Body of pancreas (tissue), 4 donors: ENCODE measurements around the gene DIAPH1. TPM values are rescaled to one million over a fixed set of nuclear protein-coding genes. Genes with fewer than 3 reads are reported as not detected.
"Not testable (repeated sequence)": the region's sequence is repeated elsewhere in the genome, so short reads cannot be mapped to it uniquely, and the experiment has no call there.

ENCODE experiments used
- ATAC-seq: fragments of 150-250 bp; one replicate; pipeline ENCODE4 v1.9.1; 2016
- DNase-seq, 4 donors: peaks; one replicate each; pipeline ENCODE4 v3.0.0-alpha.2; 2019
- H3K27ac ChIP-seq, 4 donors: fragments of 200-600 bp; sonication (generic); 1 replicate in 3 of 4; 2 replicates in 1 of 4; pipeline versions ENCODE4 v1.5.1 to v1.6.1; 2016 to 2019; ENCODE audit warnings: mild to moderate bottlenecking in 1 of 4, mixed read lengths in 1 of 4, moderate library complexity in 1 of 4
- H3K27me3 ChIP-seq, 2 donors: fragments of 200-600 bp; sonication (generic); one replicate each; pipeline ENCODE4 v1.6.0; 2016; ENCODE audit warnings: mild to moderate bottlenecking in 1 of 2
- H3K36me3 ChIP-seq, 2 donors: fragments of 200-600 bp; sonication (generic); replicated peaks in 1 of 2; 2 replicates each; pipeline ENCODE4 v1.5.1; 2016; ENCODE audit warnings: low read depth in 2 of 2; ENCODE audit not compliant: insufficient read depth in 1 of 2
- H3K4me1 ChIP-seq: fragments of 200-600 bp; sonication (generic); one replicate; pipeline ENCODE4 v1.6.0; 2016
- H3K4me3 ChIP-seq, 2 donors: fragments of 200-600 bp; sonication (generic); 1 replicate in 1 of 2; 2 replicates in 1 of 2; pipeline ENCODE4 v1.5.1; 2016 to 2019
- H3K9me3 ChIP-seq, 3 donors: fragments of 200-600 bp; sonication (generic); 1 replicate in 2 of 3; 2 replicates in 1 of 3; pipeline ENCODE4 v1.5.1; 2016
- CTCF ChIP-seq, 7 experiments: fragments of 450-650 bp in 4 of 7; fragments of 200-600 bp in 3 of 7; sonication (generic) in 3 of 7; IDR thresholded peaks; one replicate each; pipeline ENCODE4 v1.5.1; 2016 to 2019; ENCODE audit warnings: antibody characterized with exemption in 7 of 7
- POLR2A ChIP-seq, 3 donors: fragments of 450-650 bp; IDR thresholded peaks; one replicate each; pipeline ENCODE4 v1.6.1; 2016; ENCODE audit warnings: antibody characterized with exemption in 3 of 3, mild to moderate bottlenecking in 2 of 3
- WGBS, 2 donors: methylation state at CpG; one replicate each; pipeline ENCODE4 v1.1.5; 2017; 5-methylcytosine and 5-hydroxymethylcytosine counted together
- intact Hi-C: fragments of 100-400 bp; cut with DNase I; formaldehyde crosslinking; loops from one replicate; pipeline ENCODE4 v1.15.1; 2023
- total RNA-seq, 2 donors: library from RNA; depleted of rRNA; stranded (reverse); fragments of >200 nt; gene quantifications; one replicate each; pipeline ENCODE4 v1.1.0, GENCODE V29; 2016

DIAPH1 gene
- total RNA-seq, 2 donors from 2014 or later: 28.3 to 47.0 TPM

- DNase-seq (no peak), ATAC-seq (no peak)
- 1 to 3% methylated on average over 9 of the region's 9 CpGs for WGBS, 2 donors
- Histone ChIP-seq H3K4me3 (peak overlapping the region in 1 of 2 donors; percentile 60), H3K9me3 (no peaks in the 10 kb centered on the region), H3K27ac (peak overlapping the region; percentile 98 to 100 (median 98)), H3K36me3 (peaks cover 0 to 1% of the 10 kb centered on the region in 2 donors), H3K27me3 (no peaks in the 10 kb centered on the region), H3K4me1 (peaks cover 44% of the 10 kb centered on the region)
- intact Hi-C loops: no loop called here
- TF ChIP-seq POLR2A (IDR thresholded peaks at IDR 0.05) (no peak), CTCF (IDR thresholded peaks at IDR 0.05) (no peak)
These were observed 1.1 kb downstream of the DIAPH1 start for GRCh38 chr5:141617682-141618029.

- Histone ChIP-seq H3K4me1 (peaks cover 45% of the 10 kb centered on the region), H3K27me3 (no peaks in the 10 kb centered on the region), H3K27ac (peak overlapping the region; percentile 98 to 100 (median 98)), H3K36me3 (no peaks in the 10 kb centered on the region), H3K9me3 (no peaks in the 10 kb centered on the region), H3K4me3 (no peak overlapping the region)
- WGBS, 2 donors: 20 to 22% methylated on average over 2 of the region's 2 CpGs
- ATAC-seq (no peak), DNase-seq (no peak)
- intact Hi-C loops: no loop called here
- TF ChIP-seq POLR2A (IDR thresholded peaks at IDR 0.05) (no peak), CTCF (IDR thresholded peaks at IDR 0.05) (no peak)
These were observed 1.7 kb downstream of the DIAPH1 start for GRCh38 chr5:141617128-141617527.

- Histone ChIP-seq H3K27ac (peak overlapping the region in 3 of 4 donors; percentile 98 to 100 (median 99)), H3K9me3 (no peaks in the 10 kb centered on the region), H3K4me3 (no peak overlapping the region), H3K36me3 (no peaks in the 10 kb centered on the region), H3K27me3 (no peaks in the 10 kb centered on the region), H3K4me1 (peaks cover 45% of the 10 kb centered on the region)
- TF ChIP-seq POLR2A (IDR thresholded peaks at IDR 0.05) (no peak), CTCF (IDR thresholded peaks at IDR 0.05) (no peak)
- WGBS, 2 donors: 68 to 69% methylated on average over 9 of the region's 9 CpGs
- ATAC-seq (no peak), DNase-seq (no peak)
- intact Hi-C loops: no loop called here
These were observed 2.6 kb downstream of the DIAPH1 start for GRCh38 chr5:141615991-141616720.

GRCh38 chr5:141613344-141613743 lies 5.5 kb downstream of the DIAPH1 start:
- intact Hi-C loops: no loop called here
- ATAC-seq: no peak
- no peak for TF ChIP-seq CTCF (IDR thresholded peaks at IDR 0.05)

GRCh38 chr5:141611289-141611688 lies 7.5 kb downstream of the DIAPH1 start:
- TF ChIP-seq CTCF (IDR thresholded peaks at IDR 0.05) (no peak), POLR2A (IDR thresholded peaks at IDR 0.05) (no peak)
- 82 to 97% methylated on average over 3 of the region's 3 CpGs for WGBS, 2 donors
- ATAC-seq (no peak), DNase-seq (no peak)
- Histone ChIP-seq H3K4me3 (no peak overlapping the region), H3K36me3 (no peaks in the 10 kb centered on the region), H3K27me3 (no peaks in the 10 kb centered on the region), H3K4me1 (peaks cover 70% of the 10 kb centered on the region), H3K27ac (no peak overlapping the region), H3K9me3 (no peaks in the 10 kb centered on the region)
- intact Hi-C loops: no loop called here

More at GRCh38 chr5:141613344-141613743, 5.5 kb downstream of the DIAPH1 start:
- Histone ChIP-seq H3K4me1 (peaks cover 64% of the 10 kb centered on the region), H3K36me3 (no peaks in the 10 kb centered on the region), H3K27me3 (no peaks in the 10 kb centered on the region), H3K4me3 (no peak overlapping the region), H3K27ac (no peak overlapping the region), H3K9me3 (no peaks in the 10 kb centered on the region)
- no peak for DNase-seq

GRCh38 chr5:141609921-141610320 lies 8.9 kb downstream of the DIAPH1 start:
- H3K36me3 ChIP-seq, H3K4me3 ChIP-seq, ATAC-seq, H3K27me3 ChIP-seq, DNase-seq, H3K9me3 ChIP-seq, intact Hi-C loops: not testable (repeated sequence)
- H3K4me1 ChIP-seq: peaks cover 67% of the 10 kb centered on the region
- WGBS, 2 donors: 97 to 99% methylated on average over 7 of the region's 7 CpGs
- peak overlapping the region in 3 of 4 donors; percentile 18 to 79 (median 64) for H3K27ac ChIP-seq
